Measurements from ENCODE around the gene CLCA2. TPM values are rescaled to one million over a fixed set of nuclear protein-coding genes. Genes with fewer than 3 reads are reported as not detected.

The CLCA2 gene
- total and polyA plus RNA-seq, 12 donors, result 0.11 to 1.1 (median 0.25) TPM; not detected in 2

DNA sequence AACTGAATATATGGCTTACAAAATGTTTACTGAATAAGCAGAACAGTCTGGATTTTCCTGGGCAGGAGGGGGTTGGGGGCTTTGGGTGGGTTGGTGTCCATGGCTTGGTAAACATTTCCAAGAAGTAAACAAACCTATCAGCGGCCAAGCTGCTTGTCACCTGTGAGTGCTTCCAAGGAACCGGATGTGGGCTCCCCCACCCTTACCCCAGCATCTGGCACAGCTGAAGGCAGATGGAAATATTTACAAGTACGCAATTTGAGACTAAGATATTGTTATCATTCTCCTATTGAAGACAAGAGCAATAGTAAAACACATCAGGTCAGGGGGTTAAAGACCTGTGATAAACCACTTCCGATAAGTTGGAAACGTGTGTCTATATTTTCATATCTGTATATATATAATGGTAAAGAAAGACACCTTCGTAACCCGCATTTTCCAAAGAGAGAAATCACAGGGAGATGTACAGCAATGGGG lies 44.6 kb downstream of the CLCA2 start, which contains the start of gene CLCA1:
Gene CLCA1, plus strand, starts transcription at position 427 of the 477 bp plus-strand sequence. Its CDS starts 45 bp downstream, at position 472.
- no peaks in the 10 kb centered on the region for H3K4me1 ChIP-seq (replicated peaks in 1 of 2)
- H3K27me3 ChIP-seq, result no peaks in the 10 kb centered on the region
- 75 to 80% (median 79%) methylated on average over 7 of the region's 7 CpGs for WGBS, 4 donors
- no peak within 1 kb of the TSS for H3K4me3 ChIP-seq
- no peaks in the 10 kb centered on the region for H3K36me3 ChIP-seq (replicated peaks in 1 of 2)
- intact Hi-C loops (cut with DNase I), result no loop called here
- TF ChIP-seq POLR2A (IDR thresholded peaks at IDR 0.05) (no peak), CTCF (IDR thresholded peaks at IDR 0.05) (no peak)
- no peak for DNase-seq
- no peak within 1 kb of the TSS for H3K27ac ChIP-seq
- no peaks in the 10 kb centered on the region for H3K9me3 ChIP-seq (replicated peaks in 1 of 3)

- no peaks in the 10 kb centered on the region for H3K27me3 ChIP-seq
- no peaks in the 10 kb centered on the region for H3K9me3 ChIP-seq (replicated peaks in 1 of 3)
- no peaks in the 10 kb centered on the region for H3K36me3 ChIP-seq (replicated peaks in 1 of 2)
- H3K4me1 ChIP-seq (replicated peaks in 1 of 2), result no peaks in the 10 kb centered on the region
- 76 to 83% (median 80%) methylated on average over 10 of the region's 10 CpGs for WGBS, 4 donors
- DNase-seq, result no peak
- H3K27ac ChIP-seq, result no peak overlapping the region
- intact Hi-C loops (cut with DNase I), result no loop called here
- TF ChIP-seq CTCF (IDR thresholded peaks at IDR 0.05) (no peak), POLR2A (IDR thresholded peaks at IDR 0.05) (no peak)
- H3K4me3 ChIP-seq, result no peak overlapping the region
Observed at GRCh38 chr1:86470859-86471258, 46.9 kb downstream of the CLCA2 start.

DNA sequence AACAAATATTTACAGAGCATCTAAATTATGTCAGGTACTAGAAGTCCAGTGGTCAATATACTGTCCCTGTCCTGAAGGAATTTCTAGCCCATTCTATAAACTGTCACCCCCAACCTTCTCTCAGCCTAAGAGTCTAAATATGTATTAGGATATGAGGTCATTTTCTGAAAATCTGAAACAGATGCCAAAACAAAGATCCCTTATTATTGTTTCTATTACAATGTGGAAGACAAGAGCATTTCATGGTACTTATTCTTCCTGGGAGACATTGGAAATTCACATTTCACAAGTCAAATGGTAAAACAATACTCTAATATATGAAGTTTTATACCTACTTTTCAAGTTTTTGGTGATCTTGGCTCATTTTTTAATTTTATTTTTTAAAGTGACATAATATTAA lies 47.3 kb downstream of the CLCA2 start:
- TF ChIP-seq CTCF (IDR thresholded peaks at IDR 0.05) (no peak), POLR2A (IDR thresholded peaks at IDR 0.05) (no peak)
- intact Hi-C loops (cut with DNase I), result no loop called here

DNA sequence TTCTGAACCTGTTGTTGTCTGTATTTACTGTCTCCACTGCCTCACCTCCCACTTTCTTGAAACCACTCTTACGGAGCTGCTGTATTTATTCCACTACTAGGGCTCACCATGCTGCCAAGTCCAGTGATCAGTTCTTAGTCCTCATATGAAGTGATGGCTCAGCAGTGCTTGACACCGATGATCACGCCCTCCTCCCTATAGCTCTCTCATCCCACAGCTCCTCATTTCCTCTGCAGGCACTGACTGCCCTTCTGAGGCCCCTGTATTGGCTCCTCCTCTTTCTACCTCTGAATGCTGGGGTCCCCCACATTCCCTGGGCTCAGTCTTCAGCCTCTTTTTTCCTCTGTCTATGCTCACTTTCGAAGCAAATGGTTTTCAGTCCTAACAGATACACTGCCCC lies 48.2 kb downstream of the CLCA2 start:
- H3K27me3 ChIP-seq, result no peaks in the 10 kb centered on the region
- no peak overlapping the region for H3K27ac ChIP-seq
- whole genome bisulfite sequencing, 4 donors, result 49 to 61% (median 60%) methylated on average over 4 of the region's 4 CpGs
- H3K9me3 ChIP-seq (replicated peaks in 1 of 3), result no peaks in the 10 kb centered on the region
- H3K36me3 ChIP-seq (replicated peaks in 1 of 2), result no peaks in the 10 kb centered on the region
- TF ChIP-seq CTCF (IDR thresholded peaks at IDR 0.05) (no peak), POLR2A (IDR thresholded peaks at IDR 0.05) (no peak)
- DNase-seq, result no peak
- intact Hi-C loops (cut with DNase I), result no loop called here
- no peaks in the 10 kb centered on the region for H3K4me1 ChIP-seq (replicated peaks in 1 of 2)
- no peak overlapping the region for H3K4me3 ChIP-seq

More for the DNA sequence above, 47.3 kb downstream of the CLCA2 start:
- H3K4me3 ChIP-seq, result no peak overlapping the region
- H3K27me3 ChIP-seq, result no peaks in the 10 kb centered on the region
- no peak for DNase-seq
- no peaks in the 10 kb centered on the region for H3K36me3 ChIP-seq (replicated peaks in 1 of 2)
- H3K27ac ChIP-seq, result no peak overlapping the region
- H3K9me3 ChIP-seq (replicated peaks in 1 of 3), result no peaks in the 10 kb centered on the region
- H3K4me1 ChIP-seq (replicated peaks in 1 of 2), result no peaks in the 10 kb centered on the region
